IMR-90 (cell line): Measurements from ENCODE around the gene CADM3. TPM values are rescaled to one million over a fixed set of nuclear protein-coding genes. Genes with fewer than 3 reads are reported as not detected.

Experiments used
- ATAC-seq: fragments of 200-7000 bp; cut with Tn5 transposase; 2 replicates; pipeline ENCODE4 v1.9.1; 2020; ENCODE audit warnings: low read depth, mild to moderate bottlenecking, moderate library complexity
- BruUV-seq: library from RNA; stranded (reverse); fragments of 400-500 nt; replicated peaks from 2 replicates; lab custom pipeline; 2021; lab: Mats Ljungman, UMichigan
- CTCF ChIA-PET: fragments of 300-600 bp; formaldehyde crosslinking; extraction: SDS; loops from one replicate; lab custom pipeline; 2021; ENCODE audit warnings: antibody characterized with exemption; lab: Yijun Ruan, JAX
- POLR2A ChIA-PET: fragments of 300-600 bp; sonication (Branson Sonifier 250); formaldehyde crosslinking; loops from one replicate; lab custom pipeline; 2022; ENCODE audit warnings: antibody characterized with exemption; ENCODE audit not compliant: unreplicated experiment; lab: Charles Lee
- DNase-seq: peaks from one replicate; pipeline ENCODE4 v3.0.0; 2013
- H2AFZ ChIP-seq: replicated peaks from 2 replicates; pipeline ENCODE3; 2013; ENCODE audit warnings: low read length, mild to moderate bottlenecking; ENCODE audit not compliant: poor library complexity
- H2AK5ac ChIP-seq: 2 replicates; pipeline ENCODE4 v1.6.1; 2013; ENCODE audit warnings: low read depth, low read length, inconsistent platforms
- H2AK9ac ChIP-seq: replicated peaks from 2 replicates; pipeline ENCODE3; 2013; ENCODE audit warnings: mild to moderate bottlenecking, low read depth, low read length, moderate library complexity; ENCODE audit not compliant: poor library complexity
- H2BK120ac ChIP-seq: 2 replicates; pipeline ENCODE4 v1.6.1; 2013; ENCODE audit warnings: low read depth, low read length, inconsistent platforms
- H2BK15ac ChIP-seq: 3 replicates; pipeline ENCODE4 v1.6.1; 2013; ENCODE audit warnings: low read depth, low read length, inconsistent platforms
- H2BK20ac ChIP-seq: 2 replicates; pipeline ENCODE4 v1.6.1; 2013; ENCODE audit warnings: low read depth, mild to moderate bottlenecking, inconsistent platforms, low read length, moderate library complexity
- H2BK5ac ChIP-seq: 2 replicates; pipeline ENCODE4 v1.6.1; 2013; ENCODE audit warnings: mild to moderate bottlenecking, low read depth, low read length, inconsistent platforms; ENCODE audit not compliant: poor library complexity, severe bottlenecking
- H3K14ac ChIP-seq: replicated peaks from 2 replicates; pipeline ENCODE4 v1.6.1; 2013; ENCODE audit warnings: low read depth, low read length, inconsistent platforms
- H3K18ac ChIP-seq: 2 replicates; pipeline ENCODE4 v1.6.1; 2013; ENCODE audit warnings: low read depth, low read length, control low read depth
- H3K23ac ChIP-seq: 2 replicates; pipeline ENCODE4 v1.6.1; 2013; ENCODE audit warnings: low read depth, low read length, inconsistent platforms
- H3K27ac ChIP-seq: 2 replicates; pipeline ENCODE4 v1.5.1; 2013; ENCODE audit warnings: mild to moderate bottlenecking, control low read depth, low read length; ENCODE audit not compliant: insufficient read depth
- H3K27me3 ChIP-seq: 2 replicates; pipeline ENCODE4 v1.6.1; 2013; ENCODE audit warnings: low read length; ENCODE audit not compliant: control insufficient read depth, insufficient read depth
- H3K36me3 ChIP-seq: 2 replicates; pipeline ENCODE4 v1.6.1; 2013; ENCODE audit warnings: low read length, mixed read lengths; ENCODE audit not compliant: control insufficient read depth, insufficient read depth
- H3K4ac ChIP-seq: 2 replicates; pipeline ENCODE4 v1.6.1; 2013; ENCODE audit warnings: low read depth, low read length, inconsistent platforms
- H3K4me1 ChIP-seq: 2 replicates; pipeline ENCODE4 v1.6.1; 2013; ENCODE audit warnings: low read length, mixed read lengths; ENCODE audit not compliant: control insufficient read depth, insufficient read depth
- H3K4me2 ChIP-seq: 2 replicates; pipeline ENCODE4 v1.6.1; 2013; ENCODE audit warnings: low read depth, mild to moderate bottlenecking, control low read depth, low read length, moderate library complexity
- H3K4me3 ChIP-seq: 2 replicates; pipeline ENCODE4 v1.5.1; 2013; ENCODE audit warnings: low read depth, mild to moderate bottlenecking, control low read depth, low read length, moderate library complexity; ENCODE audit not compliant: insufficient read depth
- H3K56ac ChIP-seq: 2 replicates; pipeline ENCODE4 v1.6.1; 2013; ENCODE audit warnings: low read length, inconsistent platforms; ENCODE audit not compliant: insufficient read depth; ENCODE audit errors: extremely low read depth
- H3K79me1 ChIP-seq, 2 experiments: 2 replicates each; pipeline ENCODE4 v1.6.1; 2013; ENCODE audit warnings: low read length in 2 of 2, inconsistent platforms in 1 of 2, low read depth in 1 of 2
- H3K9ac ChIP-seq: 2 replicates; pipeline ENCODE4 v1.6.1; 2013; ENCODE audit warnings: low read depth, low read length, control low read depth
- H3K9me1 ChIP-seq: 2 replicates; pipeline ENCODE4 v1.6.1; 2013; ENCODE audit warnings: low read length, inconsistent platforms; ENCODE audit not compliant: insufficient read depth
- H3K9me3 ChIP-seq: 2 replicates; pipeline ENCODE4 v1.6.1; 2013; ENCODE audit warnings: low read length; ENCODE audit not compliant: control insufficient read depth, insufficient read depth
- H4K20me1 ChIP-seq: 2 replicates; pipeline ENCODE4 v1.6.1; 2013; ENCODE audit warnings: low read length, inconsistent platforms; ENCODE audit not compliant: insufficient read depth
- H4K5ac ChIP-seq: 2 replicates; pipeline ENCODE4 v1.6.1; 2013; ENCODE audit warnings: mild to moderate bottlenecking, low read depth, low read length, control low read depth
- H4K8ac ChIP-seq, 2 experiments: 2 replicates each; pipeline ENCODE4 v1.6.1; 2013; ENCODE audit warnings: low read depth in 2 of 2, low read length in 2 of 2, control low read depth in 1 of 2, inconsistent platforms in 1 of 2
- H4K91ac ChIP-seq: 2 replicates; pipeline ENCODE4 v1.6.1; 2013; ENCODE audit warnings: low read depth, low read length, inconsistent platforms; ENCODE audit not compliant: insufficient read depth
- BHLHE40 ChIP-seq: fragments of 150-350 bp; IDR thresholded peaks from 2 replicates; pipeline ENCODE4 v1.6.1; 2016; ENCODE audit warnings: mild to moderate bottlenecking, low read depth, low read length
- ELK1 ChIP-seq: fragments of 150-350 bp; IDR thresholded peaks from 2 replicates; pipeline ENCODE4 v1.6.1; 2016; ENCODE audit warnings: low read depth, mild to moderate bottlenecking, low read length, moderate library complexity, borderline replicate concordance
- MXI1 ChIP-seq: IDR thresholded peaks from 2 replicates; pipeline ENCODE4 v1.6.1; 2012; ENCODE audit warnings: low read depth, mild to moderate bottlenecking, low read length, moderate library complexity, borderline replicate concordance
- POLR2A ChIP-seq: IDR thresholded peaks from 2 replicates; pipeline ENCODE4 v1.6.1; 2012; ENCODE audit warnings: mild to moderate bottlenecking, low read depth, low read length
- RAD21 ChIP-seq: IDR thresholded peaks from 2 replicates; pipeline ENCODE4 v1.6.1; 2012; ENCODE audit warnings: low read length, improper control_type of control experiment
- SMC3 ChIP-seq: fragments of 150-350 bp; IDR thresholded peaks from 2 replicates; pipeline ENCODE4 v1.6.1; 2016; ENCODE audit warnings: low read depth, mild to moderate bottlenecking, antibody characterized with exemption, low read length, moderate library complexity
- USF2 ChIP-seq: fragments of 150-350 bp; IDR thresholded peaks from 2 replicates; pipeline ENCODE4 v1.6.1; 2017; ENCODE audit warnings: mild to moderate bottlenecking, antibody characterized with exemption, low read length, low read depth
- WGBS, 2 experiments: methylation state at CpG; one replicate each; pipeline versions ENCODE4 v1.1.5 to v1.1.7; 2013; ENCODE audit warnings: missing lambda C conversion rate in 2 of 2; ENCODE audit not compliant: insufficient read length in 1 of 2; ENCODE audit errors: extremely low coverage in 2 of 2; 5-methylcytosine and 5-hydroxymethylcytosine counted together
- dilution Hi-C: fragments of 300-500 bp; cut with HindIII; formaldehyde crosslinking; loops from one replicate; pipeline ENCODE4 v1.14.3; 2018; ENCODE audit warnings: low sequenced_read_pairs; ENCODE audit not compliant: unreplicated experiment
- in situ Hi-C: fragments of 300-500 bp; cut with MboI; formaldehyde crosslinking; loops from 3 replicates; pipeline ENCODE4 v1.14.3; 2019; ENCODE audit warnings: low sequenced_read_pairs, inconsistent platforms, mixed read lengths
- intact Hi-C: fragments of 100-400 bp; cut with micrococcal nuclease; formaldehyde crosslinking; loops from 2 replicates; pipeline ENCODE4 v1.10.0; 2022
- polyA plus RNA-seq, 3 experiments: library from polyadenylated mRNA; depleted of rRNA; stranded (reverse); fragments of >200 nt; gene quantifications; 2 replicates each; pipeline ENCODE4 v1.2.3, GENCODE V29; 2012; ENCODE audit warnings: low replicate concordance in 1 of 3
- total RNA-seq: library from RNA; depleted of rRNA; stranded (reverse); fragments of >200 nt; gene quantifications from 2 replicates; pipeline ENCODE4 v1.2.3, GENCODE V29; 2012

CADM3 gene
- total and polyA plus RNA-seq, 2 of the 4 experiments (the other 2 are of a cell fraction): not detected

GRCh38 chr1:159140474-159140873 is 30.9 kb upstream of the CADM3 start:
- H2BK20ac ChIP-seq: no peak overlapping the region
- no peak overlapping the region for H3K27ac ChIP-seq
- no peak overlapping the region for H2BK15ac ChIP-seq
- in situ Hi-C loops (no loop called here), intact Hi-C loops (no loop called here), dilution Hi-C loops (no loop called here)
- no peak overlapping the region for H3K56ac ChIP-seq
- H2AK9ac ChIP-seq: no peak overlapping the region
- ATAC-seq (no peak), DNase-seq (no peak)
- no peak overlapping the region for H3K4me3 ChIP-seq
- no peaks in the 10 kb centered on the region for H3K4me1 ChIP-seq
- BruUV-seq: no TSS peak
- no peaks in the 10 kb centered on the region for H3K9me1 ChIP-seq
- no peak overlapping the region for H4K91ac ChIP-seq
- no peaks in the 10 kb centered on the region for H3K36me3 ChIP-seq
- no peak overlapping the region for H2BK120ac ChIP-seq
- TF ChIP-seq SMC3: no peak
- no peak for TF ChIP-seq POLR2A
- TF ChIP-seq MXI1: no peak
- no peak for TF ChIP-seq RAD21
- TF ChIP-seq USF2: no peak
- TF ChIP-seq ELK1: no peak
- TF ChIP-seq BHLHE40: no peak
- H2AFZ ChIP-seq: no peak overlapping the region
- H3K9ac ChIP-seq: no peak overlapping the region
- H4K8ac ChIP-seq: no peak overlapping the region
- 53% methylated on average over 3 of the region's 7 CpGs; no CpG with 5 or more reads in 1 of the 2 experiments for WGBS, 2 experiments
- no peak overlapping the region for H3K18ac ChIP-seq
- no peak overlapping the region for H4K5ac ChIP-seq
- H3K4me2 ChIP-seq: no peak overlapping the region
- no peak overlapping the region for H3K4ac ChIP-seq
- no peaks in the 10 kb centered on the region for H3K27me3 ChIP-seq
- H3K23ac ChIP-seq: no peak overlapping the region
- no peak overlapping the region for H2BK5ac ChIP-seq
- H2AK5ac ChIP-seq: no peak overlapping the region
- ChIA-PET CTCF (no interaction called here), POLR2A (no interaction called here)
- no peaks in the 10 kb centered on the region for H3K9me3 ChIP-seq
- H3K79me1 ChIP-seq: no peaks in the 10 kb centered on the region
- H3K14ac ChIP-seq: no peak overlapping the region
- H4K20me1 ChIP-seq: no peaks in the 10 kb centered on the region
